ENCODE results near the gene A1CF.

A1CF gene

GRCh38 chr10:50853557-50853956 lies 31.9 kb downstream of the A1CF start:
- no peak overlapping the region; the same call in 1 of the 2 replicates for H3K9ac ChIP-seq
- H3K36me3 ChIP-seq (ENCODE audit: insufficient read depth) = no peaks in the 10 kb centered on the region
- H3K4me1 ChIP-seq (ENCODE audit: low read depth, poor library complexity, severe bottlenecking) = no peaks in the 10 kb centered on the region
- H3K27ac ChIP-seq = no peak overlapping the region
- H3K4me2 ChIP-seq = no peak overlapping the region
- no peak overlapping the region for H3K4me3 ChIP-seq (IDR thresholded peaks at IDR 0.05; ENCODE audit: insufficient read depth, low read depth, low read length)
- no peaks in the 10 kb centered on the region for H3K27me3 ChIP-seq (ENCODE audit: insufficient read depth, low read depth)
- no peaks in the 10 kb centered on the region for H4K20me1 ChIP-seq (ENCODE audit: insufficient read depth)
- no peaks in the 10 kb centered on the region for H3K79me2 ChIP-seq (ENCODE audit: insufficient read depth, low read depth)
- H2AFZ ChIP-seq (ENCODE audit: low read depth) = no peak overlapping the region
- no peak for TF ChIP-seq CTCF (conservative IDR thresholded peaks at IDR 0.05; ENCODE audit: low read depth, low read length)

- Histone ChIP-seq H3K36me3 (ENCODE audit: insufficient read depth) (no peaks in the 10 kb centered on the region), H3K4me3 (IDR thresholded peaks at IDR 0.05; ENCODE audit: insufficient read depth, low read depth, low read length) (no peak overlapping the region), H3K9ac (no peak overlapping the region), H3K27me3 (ENCODE audit: insufficient read depth, low read depth) (no peaks in the 10 kb centered on the region), H3K27ac (no peak overlapping the region), H4K20me1 (ENCODE audit: insufficient read depth) (no peaks in the 10 kb centered on the region), H3K4me1 (ENCODE audit: low read depth, poor library complexity, severe bottlenecking) (no peaks in the 10 kb centered on the region), H3K79me2 (ENCODE audit: insufficient read depth, low read depth) (no peaks in the 10 kb centered on the region), H2AFZ (ENCODE audit: low read depth) (no peak overlapping the region), H3K4me2 (no peak overlapping the region)
- TF ChIP-seq CTCF (conservative IDR thresholded peaks at IDR 0.05; ENCODE audit: low read depth, low read length) = no peak
These were observed 33.3 kb downstream of the A1CF start for GRCh38 chr10:50851884-50852671.

- H3K9ac ChIP-seq = no peak overlapping the region
- no peaks in the 10 kb centered on the region for H3K36me3 ChIP-seq (ENCODE audit: insufficient read depth)
- no peak overlapping the region for H3K4me3 ChIP-seq (IDR thresholded peaks at IDR 0.05; ENCODE audit: insufficient read depth, low read depth, low read length)
- no peaks in the 10 kb centered on the region for H3K27me3 ChIP-seq (ENCODE audit: insufficient read depth, low read depth)
- H2AFZ ChIP-seq (ENCODE audit: low read depth) = no peak overlapping the region
- no peak for TF ChIP-seq CTCF (conservative IDR thresholded peaks at IDR 0.05; ENCODE audit: low read depth, low read length)
- no peaks in the 10 kb centered on the region for H3K79me2 ChIP-seq (ENCODE audit: insufficient read depth, low read depth)
- no peak overlapping the region for H3K4me2 ChIP-seq
- no peaks in the 10 kb centered on the region for H3K4me1 ChIP-seq (ENCODE audit: low read depth, poor library complexity, severe bottlenecking)
- H4K20me1 ChIP-seq (ENCODE audit: insufficient read depth) = no peaks in the 10 kb centered on the region
- H3K27ac ChIP-seq = no peak overlapping the region
These were observed 34.7 kb downstream of the A1CF start for GRCh38 chr10:50850578-50851230.

GRCh38 chr10:50846753-50847152 lies 38.7 kb downstream of the A1CF start:
- no peak for TF ChIP-seq CTCF (conservative IDR thresholded peaks at IDR 0.05; ENCODE audit: low read depth, low read length)
- no peaks in the 10 kb centered on the region for H3K4me1 ChIP-seq (ENCODE audit: low read depth, poor library complexity, severe bottlenecking)
- H2AFZ ChIP-seq (ENCODE audit: low read depth) = no peak overlapping the region
- no peak overlapping the region for H3K4me2 ChIP-seq
- H3K36me3 ChIP-seq (ENCODE audit: insufficient read depth) = no peaks in the 10 kb centered on the region
- no peaks in the 10 kb centered on the region for H3K79me2 ChIP-seq (ENCODE audit: insufficient read depth, low read depth)
- no peak overlapping the region for H3K27ac ChIP-seq
- H3K9ac ChIP-seq = no peak overlapping the region
- H3K27me3 ChIP-seq (ENCODE audit: insufficient read depth, low read depth) = no peaks in the 10 kb centered on the region
- no peaks in the 10 kb centered on the region for H4K20me1 ChIP-seq (ENCODE audit: insufficient read depth)
- no peak overlapping the region for H3K4me3 ChIP-seq (IDR thresholded peaks at IDR 0.05; ENCODE audit: insufficient read depth, low read depth, low read length)
